ENCODE data around the gene CIAO2B.
"Not testable (repeated sequence)": the region's sequence is repeated elsewhere in the genome, so short reads cannot be mapped to it uniquely, and the experiment has no call there.

Gene CIAO2B

GRCh38 chr16:66898207-66898606 is 36.0 kb downstream of the CIAO2B start:
- Histone ChIP-seq H3K4me2 (ENCODE audit: low read length) (no peak overlapping the region), H3K36me3 (ENCODE audit: insufficient read depth, low read length) (no peaks in the 10 kb centered on the region), H3K4me1 (ENCODE audit: insufficient read depth, low read length, severe bottlenecking) (no peaks in the 10 kb centered on the region)

GRCh38 chr16:66896682-66897081 is 37.5 kb downstream of the CIAO2B start:
- not testable (repeated sequence) for H2AFZ ChIP-seq (ENCODE audit: low read length); H4K20me1 ChIP-seq (ENCODE audit: insufficient read depth, low read length); H3K79me2 ChIP-seq (ENCODE audit: insufficient read depth, low read length); H3F3A ChIP-seq (ENCODE audit: insufficient read depth, low read length); H3K4me1 ChIP-seq (ENCODE audit: insufficient read depth, low read length, severe bottlenecking); H3K4me3 ChIP-seq (ENCODE audit: low read depth, low read length, poor library complexity, severe bottlenecking); H3K9me3 ChIP-seq (ENCODE audit: low read length); H3K9ac ChIP-seq (ENCODE audit: low read length); H3K4me2 ChIP-seq (ENCODE audit: low read length); H3K27me3 ChIP-seq (ENCODE audit: insufficient read depth, low read length); H3K36me3 ChIP-seq (ENCODE audit: insufficient read depth, low read length); H3K27ac ChIP-seq (ENCODE audit: low read depth, low read length, poor library complexity, severe bottlenecking); H3K9me2 ChIP-seq (ENCODE audit: low read depth, low read length)

More at GRCh38 chr16:66898207-66898606, 36.0 kb downstream of the CIAO2B start:
- Histone ChIP-seq H3K27ac (ENCODE audit: low read depth, low read length, poor library complexity, severe bottlenecking) (no peak overlapping the region), H3K9me2 (ENCODE audit: low read depth, low read length) (no peaks in the 10 kb centered on the region), H3K4me3 (ENCODE audit: low read depth, low read length, poor library complexity, severe bottlenecking) (no peak overlapping the region), H3K27me3 (ENCODE audit: insufficient read depth, low read length) (peaks cover 3% of the 10 kb centered on the region; the same call in 1 of the 2 replicates), H3F3A (ENCODE audit: insufficient read depth, low read length) (no peaks in the 10 kb centered on the region), H2AFZ (ENCODE audit: low read length) (no peak overlapping the region), H3K9ac (ENCODE audit: low read length) (no peak overlapping the region), H3K9me3 (ENCODE audit: low read length) (no peaks in the 10 kb centered on the region), H3K79me2 (ENCODE audit: insufficient read depth, low read length) (no peaks in the 10 kb centered on the region), H4K20me1 (ENCODE audit: insufficient read depth, low read length) (no peaks in the 10 kb centered on the region)
- TF ChIP-seq EZH2 (IDR thresholded peaks at IDR 0.05; ENCODE audit: borderline replicate concordance, low read length) (no peak), CTCF (IDR thresholded peaks at IDR 0.05; ENCODE audit: low read length) (no peak)

GRCh38 chr16:66895999-66896398 is 38.2 kb downstream of the CIAO2B start:
- Histone ChIP-seq H3K27ac (ENCODE audit: low read depth, low read length, poor library complexity, severe bottlenecking) (no peak overlapping the region), H2AFZ (ENCODE audit: low read length) (no peak overlapping the region), H3K9me3 (ENCODE audit: low read length) (no peaks in the 10 kb centered on the region), H3K36me3 (ENCODE audit: insufficient read depth, low read length) (no peaks in the 10 kb centered on the region), H3K27me3 (ENCODE audit: insufficient read depth, low read length) (no peaks in the 10 kb centered on the region; the same call in 1 of the 2 replicates), H3F3A (ENCODE audit: insufficient read depth, low read length) (no peaks in the 10 kb centered on the region), H3K9me2 (ENCODE audit: low read depth, low read length) (no peaks in the 10 kb centered on the region), H3K79me2 (ENCODE audit: insufficient read depth, low read length) (no peaks in the 10 kb centered on the region), H3K4me3 (ENCODE audit: low read depth, low read length, poor library complexity, severe bottlenecking) (no peak overlapping the region), H4K20me1 (ENCODE audit: insufficient read depth, low read length) (no peaks in the 10 kb centered on the region), H3K9ac (ENCODE audit: low read length) (no peak overlapping the region; the same call in 1 of the 2 replicates), H3K4me1 (ENCODE audit: insufficient read depth, low read length, severe bottlenecking) (no peaks in the 10 kb centered on the region), H3K4me2 (ENCODE audit: low read length) (no peak overlapping the region)
- TF ChIP-seq EZH2 (IDR thresholded peaks at IDR 0.05; ENCODE audit: borderline replicate concordance, low read length) (no peak), CTCF (IDR thresholded peaks at IDR 0.05; ENCODE audit: low read length) (no peak)

- Histone ChIP-seq H3K9me3 (ENCODE audit: low read length) (no peaks in the 10 kb centered on the region), H3K79me2 (ENCODE audit: insufficient read depth, low read length) (no peaks in the 10 kb centered on the region), H3F3A (ENCODE audit: insufficient read depth, low read length) (no peaks in the 10 kb centered on the region), H3K4me1 (ENCODE audit: insufficient read depth, low read length, severe bottlenecking) (no peaks in the 10 kb centered on the region), H3K9ac (ENCODE audit: low read length) (no peak overlapping the region; the same call in 1 of the 2 replicates), H3K9me2 (ENCODE audit: low read depth, low read length) (no peaks in the 10 kb centered on the region), H3K4me3 (ENCODE audit: low read depth, low read length, poor library complexity, severe bottlenecking) (no peak overlapping the region), H3K4me2 (ENCODE audit: low read length) (no peak overlapping the region), H2AFZ (ENCODE audit: low read length) (no peak overlapping the region), H4K20me1 (ENCODE audit: insufficient read depth, low read length) (no peaks in the 10 kb centered on the region), H3K36me3 (ENCODE audit: insufficient read depth, low read length) (no peaks in the 10 kb centered on the region), H3K27ac (ENCODE audit: low read depth, low read length, poor library complexity, severe bottlenecking) (no peak overlapping the region), H3K27me3 (ENCODE audit: insufficient read depth, low read length) (no peaks in the 10 kb centered on the region; the same call in 1 of the 2 replicates)
- no peak for TF ChIP-seq EZH2 (IDR thresholded peaks at IDR 0.05; ENCODE audit: borderline replicate concordance, low read length)
These were observed 38.6 kb downstream of the CIAO2B start for GRCh38 chr16:66895689-66895979.

Data from OCI-LY1 (cell line).